GM18507 (cell line): Measurements from ENCODE around the gene CALM3.
"Not testable (repeated sequence)": the region's sequence is repeated elsewhere in the genome, so short reads cannot be mapped to it uniquely, and the experiment has no call there.

Source experiments
- DNase-seq: peaks from one replicate; pipeline ENCODE4 v3.0.0; 2011; ENCODE audit warnings: low read depth; ENCODE audit not compliant: insufficient read length; ENCODE audit errors: extremely low spot score
- FAIRE-seq: peaks from 2 replicates; lab custom pipeline; 2011; peaks lifted over from hg19 to GRCh38; lab: Jason Lieb, UNC

CALM3 gene

GRCh38 chr19:46601318-46602224, at the start of gene CALM3:
Gene CALM3, plus strand, starts transcription at chr19:46601330. Its CDS starts 105 bp downstream, at chr19:46601435.
- no peak for DNase-seq
- FAIRE-seq = peak; percentile 9

- FAIRE-seq = no peak
- DNase-seq = no peak
Observed at GRCh38 chr19:46552891-46553290, 48.2 kb upstream of the CALM3 start.

- DNase-seq (no peak), FAIRE-seq (no peak)
Observed at GRCh38 chr19:46554161-46554560, 47.0 kb upstream of the CALM3 start.

GRCh38 chr19:46555628-46556280, 45.4 kb upstream of the CALM3 start:
- no peak for FAIRE-seq

GRCh38 chr19:46556471-46556870, 44.7 kb upstream of the CALM3 start:
- not testable (repeated sequence) for FAIRE-seq, DNase-seq

More at GRCh38 chr19:46555628-46556280, 45.4 kb upstream of the CALM3 start:
- no peak for DNase-seq

GRCh38 chr19:46559203-46559602, 41.9 kb upstream of the CALM3 start:
- FAIRE-seq = no peak
- DNase-seq = no peak

GRCh38 chr19:46559675-46560074, 41.5 kb upstream of the CALM3 start:
- not testable (repeated sequence) for FAIRE-seq, DNase-seq

GRCh38 chr19:46564701-46565100, 36.4 kb upstream of the CALM3 start:
- no peak for FAIRE-seq

GRCh38 chr19:46571495-46571894, 29.6 kb upstream of the CALM3 start:
- no peak for FAIRE-seq
- DNase-seq = no peak

More at GRCh38 chr19:46564701-46565100, 36.4 kb upstream of the CALM3 start:
- no peak for DNase-seq

- no peak for FAIRE-seq
- no peak for DNase-seq
Observed at GRCh38 chr19:46573679-46574498, 27.2 kb upstream of the CALM3 start.

- no peak for DNase-seq
- no peak for FAIRE-seq
Observed at GRCh38 chr19:46574533-46574932, 26.6 kb upstream of the CALM3 start.

GRCh38 chr19:46578450-46578849, 22.7 kb upstream of the CALM3 start:
- FAIRE-seq = no peak
- DNase-seq = no peak

GRCh38 chr19:46579361-46579879, 21.7 kb upstream of the CALM3 start:
- no peak for DNase-seq
- no peak for FAIRE-seq

GRCh38 chr19:46580247-46580646, 20.9 kb upstream of the CALM3 start:
- FAIRE-seq = no peak
- DNase-seq = no peak

GRCh38 chr19:46585539-46585938, 15.6 kb upstream of the CALM3 start:
- no peak for FAIRE-seq
- DNase-seq = no peak

GRCh38 chr19:46586294-46586693, 14.8 kb upstream of the CALM3 start:
- FAIRE-seq (no peak), DNase-seq (no peak)

GRCh38 chr19:46587861-46588260, 13.3 kb upstream of the CALM3 start:
- FAIRE-seq (no peak), DNase-seq (no peak)

GRCh38 chr19:46591254-46591653, 9.9 kb upstream of the CALM3 start:
- no peak for DNase-seq
- FAIRE-seq = no peak

GRCh38 chr19:46591870-46592269, 9.3 kb upstream of the CALM3 start:
- FAIRE-seq = no peak
- DNase-seq = no peak

- no peak for DNase-seq
- FAIRE-seq = no peak
Observed at GRCh38 chr19:46596008-46596407, 5.1 kb upstream of the CALM3 start.
